HS-5 (cell line): ENCODE measurements around the gene RDH5.

Experiments
- DNase-seq: peaks from one replicate; pipeline ENCODE4 v3.0.0-alpha.2; 2012; ENCODE audit warnings: low read depth

RDH5 gene

DNA sequence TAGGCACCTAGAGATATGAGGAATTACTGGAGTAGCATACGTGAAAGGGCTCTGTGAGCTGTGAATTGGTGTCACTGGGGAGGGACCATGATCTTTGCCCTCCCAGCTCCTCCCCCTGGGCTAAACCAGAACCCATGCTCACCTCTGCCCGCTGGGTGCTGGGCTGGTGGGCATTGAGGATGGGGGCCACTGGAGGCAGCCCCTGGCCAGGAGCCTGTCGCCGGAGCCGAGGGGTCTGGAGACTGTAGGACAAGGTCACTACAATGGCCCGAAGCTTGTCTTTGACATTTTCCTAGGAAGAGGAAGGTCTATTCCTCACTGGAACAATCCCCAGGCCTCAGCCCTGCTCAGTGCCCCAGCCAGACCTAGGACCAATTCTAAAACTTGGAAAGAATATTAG, 24.1 kb upstream of the RDH5 start:
- DNase-seq, result no peak

DNA sequence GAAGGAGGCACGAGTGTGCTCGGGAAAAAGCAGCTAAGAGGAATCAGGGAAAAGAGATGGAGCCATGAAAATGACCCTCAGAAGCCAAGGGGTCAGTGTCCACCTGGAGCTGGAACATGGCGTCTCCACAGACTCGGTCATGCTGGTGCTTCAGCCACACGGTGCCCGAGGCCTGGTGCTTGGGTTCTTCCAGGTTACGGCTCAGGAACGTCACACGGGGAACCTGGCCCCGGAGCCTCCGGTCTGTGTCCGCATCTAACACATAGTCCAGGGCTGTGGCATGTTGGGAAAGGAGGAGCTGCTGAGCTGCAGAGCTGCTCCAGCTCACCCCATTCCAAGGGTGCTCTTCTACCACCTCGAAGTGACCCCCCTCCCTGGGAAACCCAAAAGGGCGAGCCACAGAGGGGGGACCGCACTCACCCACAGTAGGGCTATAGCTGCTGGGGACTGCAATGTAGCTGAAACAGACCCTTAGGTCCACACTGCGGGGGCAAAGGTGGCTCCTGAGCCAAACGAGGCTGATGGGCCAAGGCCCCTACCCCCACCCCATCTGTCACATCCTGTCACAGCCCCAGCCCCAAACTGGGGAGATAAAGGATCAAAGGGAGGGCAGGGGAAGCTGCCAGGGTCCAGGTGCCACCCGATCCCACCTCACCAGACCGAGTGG, 23.3 kb upstream of the RDH5 start:
- no peak for DNase-seq

DNA sequence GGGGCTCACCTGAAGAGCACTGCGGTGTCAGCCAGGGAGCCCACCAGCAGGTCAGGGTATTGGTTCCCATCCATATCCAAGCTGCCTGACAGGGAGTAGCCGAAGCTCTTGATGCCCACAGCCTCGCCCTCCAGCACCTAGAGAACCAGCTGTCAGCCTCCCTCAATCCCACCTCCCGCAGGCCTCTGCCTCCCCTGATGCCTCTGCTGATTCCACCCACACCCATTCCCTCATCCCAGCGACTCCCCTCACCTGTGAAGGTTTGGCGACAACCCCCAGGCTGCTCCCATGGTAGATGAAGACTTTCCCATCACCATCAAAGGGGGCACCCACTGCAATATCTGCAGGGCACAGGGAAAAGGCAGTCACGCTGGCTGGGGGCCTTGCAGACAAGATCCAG, 22.5 kb upstream of the RDH5 start:
- DNase-seq, result no peak

DNA sequence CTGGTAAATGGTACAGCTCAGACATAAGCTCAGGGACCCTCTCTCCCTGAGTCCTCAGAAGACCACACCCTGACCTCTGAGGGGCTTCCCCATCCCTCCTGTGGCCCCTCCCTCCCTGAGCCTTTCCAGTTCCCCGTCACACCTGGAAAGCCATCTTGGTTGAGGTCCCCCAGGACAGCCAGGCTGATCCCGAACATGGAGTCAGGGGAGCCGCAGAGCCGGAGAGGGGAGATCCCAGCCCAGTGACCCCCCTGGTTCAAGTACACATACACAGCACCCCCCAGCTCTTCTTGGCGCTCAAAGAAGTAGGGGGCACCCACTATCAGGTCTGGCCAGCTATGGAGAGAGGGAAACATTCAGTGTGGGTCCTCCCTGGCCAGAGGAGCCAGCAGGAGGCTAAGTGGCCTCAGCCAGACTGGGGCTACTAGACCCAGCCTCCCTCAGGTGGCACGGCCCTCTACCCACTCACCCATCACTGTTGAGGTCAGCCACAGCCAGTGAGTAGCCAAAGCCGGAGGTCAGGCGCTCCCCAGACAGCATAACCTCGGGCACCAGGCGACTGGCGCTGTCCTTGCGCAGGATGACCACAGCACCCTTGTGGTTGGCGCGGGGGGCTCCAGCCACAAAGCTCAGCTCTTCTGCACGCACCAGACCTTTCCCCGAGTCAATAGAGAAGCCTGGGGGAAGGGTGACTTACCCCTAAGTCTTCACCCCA, 21.8 kb upstream of the RDH5 start:
- DNase-seq, result no peak

DNA sequence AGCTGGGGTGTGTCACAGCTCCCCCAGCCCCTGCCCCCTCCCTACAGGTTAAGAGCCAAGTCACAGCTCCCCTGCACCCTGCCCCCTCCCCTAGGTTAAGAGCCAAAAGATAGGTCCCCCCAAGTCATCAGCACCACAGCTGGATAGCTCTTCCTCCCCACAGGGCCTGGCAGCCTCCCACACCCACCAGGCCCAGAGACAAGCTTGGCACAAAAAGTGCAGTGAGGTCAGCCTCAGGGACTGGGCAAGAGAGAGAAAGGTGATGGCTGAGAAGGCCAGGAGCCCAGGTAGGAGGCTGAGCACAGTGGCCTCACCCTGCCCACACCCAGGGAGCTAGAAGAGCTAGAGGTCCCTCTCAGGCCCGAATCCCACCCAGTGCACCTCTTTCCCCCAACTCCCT, 21.2 kb upstream of the RDH5 start:
- DNase-seq, result no peak

DNA sequence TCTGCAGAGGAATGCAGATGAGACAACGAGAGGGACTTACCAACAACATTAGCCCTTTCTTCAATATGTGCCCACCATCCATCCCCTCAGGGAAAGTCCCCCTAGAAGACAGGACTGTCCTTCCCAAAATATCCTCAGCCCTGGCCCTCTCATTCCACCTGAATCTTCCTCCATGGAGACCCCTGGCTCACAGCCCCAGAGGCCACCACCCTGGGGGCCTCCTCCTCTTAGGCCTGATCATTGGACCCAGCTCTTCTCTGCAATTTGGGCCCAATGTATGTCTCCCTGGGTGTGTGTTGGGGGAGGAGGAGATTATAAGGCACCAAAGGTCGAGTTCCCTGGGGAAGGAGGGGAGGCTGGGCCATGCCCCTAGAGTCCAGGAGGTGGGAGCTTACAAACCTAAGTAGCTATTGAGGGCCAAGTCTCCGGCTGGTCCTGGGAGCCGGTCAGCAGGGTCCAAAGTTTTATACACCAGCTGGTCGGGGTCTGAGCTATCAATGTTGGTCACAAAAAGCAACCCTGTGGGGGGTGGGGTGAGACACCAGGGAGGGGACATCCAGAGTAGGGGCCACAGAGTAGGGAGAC, 20.6 kb upstream of the RDH5 start:
- no peak for DNase-seq

DNA sequence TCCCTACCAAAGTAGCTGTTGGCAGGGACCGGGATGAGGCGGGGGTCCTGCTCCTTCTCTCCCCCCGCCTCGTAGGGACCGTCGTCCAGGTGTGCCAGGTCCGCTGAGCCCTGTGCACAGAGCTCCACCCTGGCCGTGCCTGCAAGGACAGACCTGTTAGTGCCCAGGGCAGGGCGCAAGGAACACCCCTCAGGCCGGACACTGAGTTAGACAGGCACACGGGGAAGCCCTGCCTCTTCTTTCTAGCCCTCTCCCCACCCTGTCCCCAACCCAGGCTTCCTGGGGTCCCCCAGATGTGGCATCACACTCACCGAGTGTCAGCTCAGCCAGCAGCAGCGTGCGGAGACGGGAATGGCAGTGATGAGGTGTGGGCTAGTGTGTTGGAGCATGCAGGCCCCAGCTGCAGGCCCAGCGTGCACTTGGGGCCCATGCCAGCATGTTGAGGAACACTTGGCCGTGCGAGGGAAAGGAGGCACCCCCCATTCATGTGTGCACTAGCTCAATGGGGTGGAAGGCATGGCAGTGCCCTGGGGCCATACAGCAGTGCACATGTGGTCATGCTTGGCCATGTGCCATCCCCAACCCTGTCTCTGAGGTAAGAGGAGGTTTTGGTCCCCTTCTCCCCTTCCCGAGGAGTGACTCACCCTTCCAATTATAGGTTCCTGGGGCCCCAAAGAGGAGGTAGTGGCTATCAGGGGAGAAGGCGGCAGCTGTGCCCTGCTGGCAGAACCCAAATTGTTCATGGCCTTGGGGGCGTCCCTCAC, 19.8 kb upstream of the RDH5 start:
- no peak for DNase-seq

DNA sequence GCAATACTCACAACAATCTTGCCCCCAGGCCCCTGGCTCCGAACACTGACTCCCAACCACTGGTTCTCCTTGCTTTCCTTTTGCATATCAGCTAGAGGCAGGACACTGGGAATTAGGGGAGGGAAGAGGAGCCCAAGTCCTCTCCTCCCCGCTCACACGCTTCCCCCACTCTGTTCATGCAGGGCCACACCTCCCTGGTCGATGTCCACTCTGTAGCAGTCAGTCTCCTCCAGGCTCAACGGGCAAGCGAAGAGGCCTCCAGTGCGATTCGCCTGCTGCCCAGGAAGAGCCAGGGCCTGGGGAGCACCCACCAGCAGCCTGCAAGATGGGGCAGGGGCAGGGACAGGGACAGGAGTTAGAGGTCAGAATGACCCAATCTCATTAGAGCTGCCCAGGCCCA, 17.3 kb upstream of the RDH5 start:
- no peak for DNase-seq

DNA sequence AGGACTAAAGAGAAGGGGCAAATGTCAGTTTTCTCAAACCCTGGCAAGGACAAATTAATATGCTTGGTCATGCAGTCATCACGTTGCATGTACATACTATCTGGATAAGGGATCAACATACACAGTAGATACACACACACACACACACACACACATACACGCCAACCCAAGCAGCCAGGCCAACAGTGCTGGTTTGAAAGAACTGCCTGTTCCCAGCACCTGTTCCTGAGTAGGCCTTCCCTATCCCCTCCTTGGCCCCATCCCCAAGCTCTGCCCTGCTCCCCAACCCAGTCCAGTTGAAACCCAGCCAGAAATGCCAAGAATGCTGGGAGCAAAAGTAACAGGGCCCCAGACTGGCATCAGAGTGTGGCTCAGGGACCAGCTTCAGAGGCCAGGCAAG, 16.9 kb upstream of the RDH5 start:
- DNase-seq, result no peak

DNA sequence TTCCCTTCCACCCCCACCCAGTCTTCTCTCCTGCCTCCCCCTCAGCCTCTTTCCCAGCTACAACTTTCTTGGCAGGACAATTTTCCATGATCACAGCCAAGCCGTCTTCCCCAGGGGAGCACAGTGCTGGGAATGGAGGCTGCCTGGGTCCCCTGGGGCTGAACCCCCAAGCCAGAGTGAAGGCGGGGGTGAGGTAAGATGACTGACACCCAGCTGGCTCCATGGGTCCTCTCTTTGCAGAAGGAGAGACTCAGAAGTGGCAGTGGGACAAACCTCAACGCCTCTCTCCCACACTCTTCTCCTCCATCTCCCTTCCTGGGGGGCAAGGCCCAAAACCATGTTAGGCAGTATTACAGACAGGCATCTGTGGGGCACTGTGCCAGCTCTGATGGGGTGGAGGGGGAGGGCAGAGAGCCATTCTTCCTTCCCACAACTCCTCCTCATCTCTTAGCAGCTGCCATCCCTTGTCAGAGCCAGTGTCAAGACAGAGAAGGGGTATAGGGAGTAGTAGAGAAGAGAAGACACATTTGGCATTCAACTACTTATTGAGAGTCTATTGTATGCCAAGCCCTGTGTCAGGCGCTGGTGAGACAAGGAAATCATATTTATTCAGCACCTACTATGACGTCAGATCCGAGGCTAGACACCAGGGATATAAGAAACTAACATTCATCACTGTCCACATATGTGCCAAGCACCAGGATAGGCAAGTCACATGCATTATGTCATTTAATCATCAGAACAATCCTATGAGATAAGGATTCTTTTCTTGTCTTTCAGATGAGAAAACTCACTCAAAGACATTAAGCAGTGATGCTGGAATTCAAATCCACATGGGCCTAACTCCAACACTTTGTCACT, 16.1 kb upstream of the RDH5 start:
- DNase-seq, result no peak

DNA sequence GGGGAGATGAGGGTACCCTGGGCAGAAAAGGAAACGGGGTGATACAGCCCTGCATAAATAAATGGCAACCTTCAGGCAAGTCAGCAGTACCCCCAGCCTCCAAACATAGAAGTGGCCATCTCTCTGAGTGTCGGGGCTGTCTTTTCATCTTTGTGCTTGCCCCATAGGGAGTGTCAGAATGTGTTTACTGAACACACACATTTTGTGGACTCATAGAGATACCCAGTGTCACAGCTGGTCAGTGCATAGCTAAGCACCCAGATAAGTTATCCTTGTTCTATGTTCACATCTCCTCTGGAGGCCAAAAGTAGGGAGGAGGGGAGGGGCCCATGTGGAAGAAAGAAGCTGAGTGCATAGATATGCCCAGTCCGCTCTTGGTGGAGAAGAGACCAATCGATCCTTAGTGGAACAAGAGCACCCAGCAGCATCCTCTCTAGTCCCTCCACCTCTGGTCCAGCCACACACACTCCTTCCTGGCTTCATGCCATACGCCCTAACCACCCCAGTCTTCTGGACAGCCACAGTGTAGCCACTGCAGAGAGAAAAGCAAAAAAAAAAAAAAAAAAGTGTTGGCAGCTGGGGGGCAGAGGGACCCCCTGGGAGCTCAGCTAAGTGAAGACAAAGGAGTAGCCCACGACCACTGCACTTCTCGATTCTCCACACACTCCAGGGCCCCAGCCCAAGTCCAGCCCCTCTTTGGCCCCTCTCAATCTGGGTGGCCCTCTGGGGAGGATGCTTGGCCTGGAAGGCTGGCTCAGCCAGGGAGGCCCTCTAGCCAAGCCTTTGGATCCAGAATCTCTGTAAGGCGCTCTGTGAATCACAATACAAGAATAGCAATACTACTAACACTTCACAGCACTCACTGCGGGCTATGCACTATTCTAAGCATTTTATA, 15.1 kb upstream of the RDH5 start:
- DNase-seq, result no peak

DNA sequence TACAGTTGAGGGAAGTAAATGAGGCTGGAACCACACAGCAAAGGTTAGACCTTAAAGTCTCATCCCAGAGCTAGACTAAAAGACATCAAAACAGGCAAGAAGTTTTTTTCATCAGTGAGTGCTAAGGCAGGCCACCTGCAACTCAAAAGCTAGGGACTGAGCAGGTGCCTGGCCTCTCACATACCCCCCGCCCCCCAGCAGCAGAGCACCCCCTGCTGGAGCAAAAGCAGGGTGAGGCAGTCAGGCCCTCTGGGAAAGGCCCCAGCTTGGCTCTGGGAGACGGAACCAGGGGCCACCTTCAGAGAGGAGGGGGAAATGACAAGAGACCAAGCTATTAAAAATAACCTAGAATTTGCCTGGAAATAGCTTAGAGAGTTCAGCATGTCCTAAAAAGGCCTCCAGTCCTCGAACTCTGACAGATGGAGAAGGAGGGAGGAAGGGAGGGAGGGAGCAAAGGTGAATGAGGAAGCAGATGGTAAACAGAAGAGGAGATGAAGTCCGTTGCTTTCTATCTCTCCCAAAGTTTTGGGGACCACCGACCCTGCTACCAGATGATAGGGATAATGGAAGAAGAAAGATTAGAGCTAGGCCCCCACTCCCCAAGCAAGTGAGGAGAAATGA, 14.3 kb upstream of the RDH5 start:
- DNase-seq, result no peak

DNA sequence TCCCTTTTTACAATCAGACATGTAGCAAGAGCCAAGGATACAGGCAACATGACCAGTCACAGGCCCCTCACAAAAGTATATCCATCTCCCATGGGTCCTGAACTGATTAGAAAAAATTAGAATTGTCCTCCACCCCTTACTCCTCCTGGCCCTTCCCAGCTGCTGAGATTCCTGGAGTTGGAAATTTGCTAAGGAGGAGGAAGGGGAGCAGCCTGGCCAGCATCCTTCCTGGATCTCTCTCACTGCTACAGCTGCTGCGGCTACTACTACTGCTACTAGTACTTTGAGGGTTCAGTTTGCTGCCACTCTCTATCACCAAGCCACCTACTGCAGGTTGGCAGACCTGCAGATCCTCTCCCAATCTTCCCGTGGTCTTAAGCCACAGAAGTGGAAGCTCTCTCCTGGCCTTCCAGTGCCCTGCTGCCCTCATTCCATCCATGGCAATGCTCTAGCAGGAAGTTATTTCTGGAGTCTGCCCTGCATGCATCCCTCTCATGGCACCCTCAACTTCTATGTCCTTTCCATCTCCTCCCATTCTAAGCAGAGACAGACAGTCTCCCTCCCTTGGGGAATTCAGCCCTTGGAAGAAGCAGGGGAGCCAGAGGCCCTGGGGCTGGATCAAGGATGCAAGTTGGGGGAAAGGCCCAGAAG, 13.5 kb upstream of the RDH5 start:
- no peak for DNase-seq

DNA sequence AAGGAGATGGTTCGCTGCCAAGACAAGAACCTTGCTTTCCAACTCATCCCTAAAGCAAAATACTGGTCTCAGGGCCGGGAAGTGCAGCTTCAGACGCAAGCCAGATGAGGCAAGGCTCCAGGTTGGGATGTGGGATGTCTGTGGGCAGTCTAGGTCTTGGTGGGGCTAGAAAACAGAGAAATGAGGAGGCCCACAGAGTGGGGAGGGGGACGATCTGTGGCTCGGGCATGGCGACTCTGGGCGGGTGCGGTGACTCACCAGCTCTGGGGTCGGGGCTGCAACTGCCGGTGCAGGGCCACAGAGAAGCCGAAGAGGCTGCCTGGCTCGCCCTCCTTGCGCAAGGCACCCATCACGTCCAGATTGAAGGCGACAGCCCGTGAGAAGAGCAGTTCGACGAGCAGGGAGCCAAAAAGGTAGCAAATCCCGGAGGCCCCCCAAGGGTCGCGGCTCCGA, 12.9 kb upstream of the RDH5 start:
- no peak for DNase-seq

DNA sequence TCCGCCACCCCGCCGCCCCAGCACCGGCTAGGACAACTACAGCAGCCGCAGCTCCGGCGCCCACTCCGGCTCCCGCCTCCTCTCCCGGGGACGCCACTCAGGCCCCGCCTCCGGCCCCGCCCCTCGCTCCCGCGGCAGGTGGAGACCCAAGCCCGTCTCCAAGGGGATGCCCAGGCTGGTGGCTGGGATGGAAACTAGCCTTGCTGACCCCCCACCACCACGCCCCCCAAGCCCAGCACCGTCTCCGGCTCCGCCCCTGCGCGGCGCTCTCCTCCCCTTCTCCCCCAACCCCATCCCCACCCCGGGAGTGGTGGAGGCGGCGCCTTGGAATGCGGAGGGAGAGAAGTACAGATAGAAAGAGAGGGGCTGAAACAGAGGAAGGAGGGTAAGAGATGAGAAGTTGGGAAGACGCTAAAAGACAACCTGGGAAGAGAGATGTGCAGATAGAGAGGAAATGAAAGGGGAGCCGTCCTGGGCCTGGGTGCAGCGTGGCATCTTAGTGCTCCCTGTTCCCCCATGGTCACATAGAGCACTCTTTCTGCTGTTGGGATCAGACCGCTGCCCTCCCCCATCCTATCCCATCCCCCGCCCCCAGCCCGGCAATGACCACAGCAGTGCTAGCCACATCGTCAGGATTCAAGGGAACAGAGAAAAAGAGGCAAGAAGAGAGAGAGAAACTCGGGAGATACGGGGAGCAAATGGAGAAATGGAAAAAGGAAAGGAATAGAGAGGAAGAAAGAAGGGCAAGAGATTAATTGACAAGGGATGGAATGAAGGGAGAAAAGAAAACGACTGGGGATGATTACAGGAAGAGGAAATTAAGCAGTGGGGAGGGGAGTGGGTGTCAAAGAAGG, 12.1 kb upstream of the RDH5 start, which contains the start of gene ITGA7:
TSS of gene ITGA7 (minus strand) at position 64 of the 854 bp plus-strand sequence. CDS start 222 bp downstream, outside the sequence.
- DNase-seq, result no peak

DNA sequence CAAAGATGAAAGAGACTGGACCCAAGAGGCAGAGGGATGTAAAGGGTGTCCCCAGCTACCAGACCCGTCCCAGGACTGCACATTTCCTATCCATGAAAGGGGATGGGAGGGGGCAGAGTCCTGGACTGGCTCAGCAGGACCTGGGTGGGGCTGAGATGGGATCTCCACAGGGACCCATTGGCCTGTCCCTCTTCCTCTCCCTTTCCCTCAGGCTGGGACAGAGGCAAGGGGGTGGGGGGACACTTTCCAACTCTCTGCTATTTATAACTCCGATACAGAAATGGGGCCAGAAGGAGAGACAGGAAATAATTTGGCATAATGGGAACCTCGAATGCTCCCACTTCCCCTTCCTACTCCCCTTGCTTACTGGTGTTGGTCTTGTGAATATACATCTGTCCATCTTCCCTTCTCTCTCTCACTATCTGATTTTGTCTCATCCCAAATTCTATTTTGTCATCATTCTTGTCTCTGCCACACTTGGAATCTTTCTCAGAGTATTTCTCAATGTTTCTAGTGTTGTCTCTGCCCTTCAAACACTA, 11.4 kb upstream of the RDH5 start:
- no peak for DNase-seq

DNA sequence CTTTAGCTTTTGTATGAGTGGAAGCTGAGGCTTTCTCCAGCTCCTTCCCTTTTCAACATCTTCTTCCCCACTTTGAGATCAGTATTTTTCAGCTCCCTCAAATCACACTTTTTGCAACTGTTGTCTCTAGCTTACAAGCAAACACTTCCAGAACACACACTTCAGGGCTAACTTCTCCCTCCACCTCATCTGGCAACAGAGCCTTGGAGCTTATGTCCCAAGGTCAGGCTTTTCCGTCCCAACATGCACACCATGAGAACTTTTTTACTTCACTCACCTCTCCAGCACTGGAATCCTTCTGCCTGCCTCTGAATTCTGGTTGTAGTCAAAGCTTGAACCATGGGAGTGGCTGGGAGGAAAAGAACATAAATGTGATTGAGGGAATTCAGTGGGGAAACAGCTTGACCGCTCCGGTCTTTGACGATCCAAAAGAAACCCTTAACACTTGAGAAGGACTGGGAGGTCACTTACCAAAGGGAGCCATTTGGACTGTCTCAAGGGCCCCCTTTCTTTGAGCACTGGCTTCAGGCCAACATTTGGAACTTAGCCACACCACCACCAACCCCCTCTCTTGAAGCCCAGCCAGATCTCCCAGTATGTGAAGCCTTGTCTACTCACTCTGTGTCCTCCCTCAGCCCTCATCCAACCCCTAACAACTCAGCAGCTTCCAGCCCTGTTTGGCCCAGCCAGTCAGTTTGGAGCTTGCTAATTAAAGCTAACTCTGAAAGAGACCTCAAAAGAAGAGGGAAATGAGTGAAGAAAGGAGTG, 8.2 kb upstream of the RDH5 start:
- DNase-seq, result no peak
